Astrocyte (in vitro differentiated cells and primary cell): ENCODE data around the gene RALGAPB.

Source experiments
- EZH2 ChIP-seq: IDR thresholded peaks from 2 replicates; pipeline ENCODE4 v1.6.1; 2012; ENCODE audit warnings: mild to moderate bottlenecking, low read length, inconsistent platforms; ENCODE audit not compliant: insufficient read depth
- TF ChIP-seq, protein P1 (sequence below): IDR thresholded peaks from 2 replicates; pipeline ENCODE4 v1.5.1; 2011; ENCODE audit warnings: low read depth, mild to moderate bottlenecking, inconsistent platforms, low read length, moderate library complexity; ENCODE audit not compliant: insufficient read depth

DNA sequence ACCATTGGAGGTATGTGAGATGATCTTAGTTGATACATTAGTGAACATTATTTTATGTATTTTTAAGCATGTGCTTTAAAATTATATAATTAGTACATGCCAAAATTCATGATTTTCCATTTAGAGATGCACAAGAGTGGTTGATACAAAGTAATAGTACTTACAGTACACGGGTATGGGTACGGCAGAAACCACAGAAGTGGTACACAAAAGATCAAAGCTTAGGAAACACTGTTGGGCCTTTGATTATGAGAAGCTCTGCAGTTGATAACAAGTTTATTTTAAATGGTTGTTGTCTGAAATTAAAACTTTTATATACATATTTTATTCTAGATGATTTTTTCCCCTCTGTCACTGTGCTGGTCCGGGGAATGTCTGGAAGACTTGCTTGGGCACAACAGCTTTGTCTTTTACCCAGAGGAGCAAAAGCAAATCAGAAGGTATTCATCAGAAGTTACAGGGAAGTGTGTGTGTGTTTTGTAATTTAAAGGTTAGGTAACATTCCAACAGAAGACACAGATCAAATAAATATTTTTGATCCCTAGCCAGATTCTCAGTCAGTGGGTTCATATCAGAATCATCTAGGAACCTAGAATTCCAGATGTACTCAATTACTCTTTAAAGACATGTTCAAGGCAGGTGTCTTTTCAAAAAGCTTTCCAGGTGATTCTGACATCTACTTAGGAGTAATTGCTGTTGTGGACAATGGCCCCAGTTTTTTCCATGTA lies 75.9 kb downstream of the RALGAPB start:
- TF ChIP-seq, protein P1, sequence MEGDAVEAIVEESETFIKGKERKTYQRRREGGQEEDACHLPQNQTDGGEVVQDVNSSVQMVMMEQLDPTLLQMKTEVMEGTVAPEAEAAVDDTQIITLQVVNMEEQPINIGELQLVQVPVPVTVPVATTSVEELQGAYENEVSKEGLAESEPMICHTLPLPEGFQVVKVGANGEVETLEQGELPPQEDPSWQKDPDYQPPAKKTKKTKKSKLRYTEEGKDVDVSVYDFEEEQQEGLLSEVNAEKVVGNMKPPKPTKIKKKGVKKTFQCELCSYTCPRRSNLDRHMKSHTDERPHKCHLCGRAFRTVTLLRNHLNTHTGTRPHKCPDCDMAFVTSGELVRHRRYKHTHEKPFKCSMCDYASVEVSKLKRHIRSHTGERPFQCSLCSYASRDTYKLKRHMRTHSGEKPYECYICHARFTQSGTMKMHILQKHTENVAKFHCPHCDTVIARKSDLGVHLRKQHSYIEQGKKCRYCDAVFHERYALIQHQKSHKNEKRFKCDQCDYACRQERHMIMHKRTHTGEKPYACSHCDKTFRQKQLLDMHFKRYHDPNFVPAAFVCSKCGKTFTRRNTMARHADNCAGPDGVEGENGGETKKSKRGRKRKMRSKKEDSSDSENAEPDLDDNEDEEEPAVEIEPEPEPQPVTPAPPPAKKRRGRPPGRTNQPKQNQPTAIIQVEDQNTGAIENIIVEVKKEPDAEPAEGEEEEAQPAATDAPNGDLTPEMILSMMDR, result no peak
- TF ChIP-seq EZH2, result no peak
